ENCODE results near the gene SLC16A6.

SLC16A6 gene, protein sequence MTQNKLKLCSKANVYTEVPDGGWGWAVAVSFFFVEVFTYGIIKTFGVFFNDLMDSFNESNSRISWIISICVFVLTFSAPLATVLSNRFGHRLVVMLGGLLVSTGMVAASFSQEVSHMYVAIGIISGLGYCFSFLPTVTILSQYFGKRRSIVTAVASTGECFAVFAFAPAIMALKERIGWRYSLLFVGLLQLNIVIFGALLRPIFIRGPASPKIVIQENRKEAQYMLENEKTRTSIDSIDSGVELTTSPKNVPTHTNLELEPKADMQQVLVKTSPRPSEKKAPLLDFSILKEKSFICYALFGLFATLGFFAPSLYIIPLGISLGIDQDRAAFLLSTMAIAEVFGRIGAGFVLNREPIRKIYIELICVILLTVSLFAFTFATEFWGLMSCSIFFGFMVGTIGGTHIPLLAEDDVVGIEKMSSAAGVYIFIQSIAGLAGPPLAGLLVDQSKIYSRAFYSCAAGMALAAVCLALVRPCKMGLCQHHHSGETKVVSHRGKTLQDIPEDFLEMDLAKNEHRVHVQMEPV

GRCh38 chr17:68290955-68291835, at the start of gene SLC16A6, which contains the start of gene ARSG:
SLC16A6 (minus strand) TSS chr17:68291127; CDS start chr17:68278320, 12,807 bp downstream.
ARSG (plus strand) TSS chr17:68291495; CDS start chr17:68307494, 15,999 bp downstream.
- peak; percentile 85 for DNase-seq

DNA sequence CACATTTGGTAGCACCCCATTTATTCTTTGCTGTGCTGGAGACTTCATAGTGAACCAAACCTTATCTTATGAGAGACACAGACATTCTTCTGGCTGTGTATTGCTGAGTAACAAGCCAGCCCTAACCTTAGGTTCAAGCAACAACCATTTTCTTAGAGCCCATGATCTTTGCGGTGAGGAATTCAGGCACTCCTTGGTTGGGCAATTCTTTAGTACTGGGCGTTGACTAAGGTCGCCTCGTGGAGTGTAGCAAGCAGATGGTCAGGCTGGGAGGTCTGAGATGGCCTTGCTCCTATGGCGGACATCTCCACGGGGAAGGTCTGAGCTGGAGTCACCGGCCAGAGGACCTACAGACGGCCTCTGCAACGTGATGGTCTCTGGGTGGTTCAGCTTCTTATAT, 43.5 kb upstream of the SLC16A6 start:
- DNase-seq = no peak

DNA sequence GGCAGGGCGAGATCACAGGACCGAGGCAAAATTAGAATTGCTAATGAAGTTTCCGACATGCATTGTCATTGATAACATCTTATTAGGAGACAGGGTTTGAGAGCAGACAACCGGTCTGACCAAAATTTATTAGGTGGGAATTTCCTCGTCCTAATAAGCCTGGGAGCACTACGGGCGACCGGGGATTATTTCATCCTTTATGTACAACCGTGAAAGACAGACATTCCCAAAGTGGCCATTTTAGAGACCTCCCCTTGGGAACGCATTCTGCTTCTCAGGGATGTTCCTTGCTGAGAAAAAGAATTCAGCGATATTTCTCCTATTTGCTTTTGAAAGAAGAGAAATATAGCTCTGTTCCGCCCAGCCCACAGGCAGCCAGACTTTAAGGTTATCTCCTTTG, 41.0 kb upstream of the SLC16A6 start:
- peak; percentile 16 for DNase-seq

GRCh38 chr17:68329331-68329730, 38.4 kb upstream of the SLC16A6 start:
- DNase-seq = no peak

- no peak for DNase-seq
Observed at GRCh38 chr17:68328676-68329075, 37.7 kb upstream of the SLC16A6 start.

DNA sequence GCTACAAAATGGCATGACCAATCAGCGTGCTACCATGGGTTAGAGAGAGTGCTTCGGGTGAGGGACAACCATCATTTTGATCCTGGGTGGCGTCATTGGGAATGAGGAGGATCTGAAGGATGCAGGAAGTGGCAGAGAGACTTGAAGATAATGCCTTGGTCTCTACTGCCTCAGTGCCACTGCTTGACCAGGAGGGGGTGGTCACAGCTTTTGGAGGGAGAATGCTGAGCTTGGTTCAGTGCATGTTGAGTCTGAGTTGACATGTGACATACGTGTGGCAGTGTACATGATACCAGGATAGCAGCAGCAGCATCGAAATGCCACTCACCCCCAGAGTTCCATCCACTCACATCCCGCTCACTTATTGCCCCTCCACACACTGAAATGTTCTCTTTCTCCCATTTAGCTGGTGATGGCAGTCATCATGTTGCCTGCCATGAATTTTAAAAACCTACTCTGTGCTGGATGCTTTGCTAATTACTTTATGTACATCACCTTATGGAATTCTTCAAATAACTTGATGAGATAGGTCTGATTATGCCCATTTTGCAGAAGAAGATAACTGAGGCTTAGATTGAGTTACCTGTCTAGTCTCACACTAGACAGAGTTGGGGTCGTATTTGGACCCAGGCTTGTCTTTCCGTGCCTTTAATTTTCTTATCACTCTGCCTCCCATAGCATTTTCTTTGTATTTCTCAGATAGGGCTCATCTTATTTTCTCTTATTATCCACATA, 37.1 kb upstream of the SLC16A6 start:
- no peak for DNase-seq

DNA sequence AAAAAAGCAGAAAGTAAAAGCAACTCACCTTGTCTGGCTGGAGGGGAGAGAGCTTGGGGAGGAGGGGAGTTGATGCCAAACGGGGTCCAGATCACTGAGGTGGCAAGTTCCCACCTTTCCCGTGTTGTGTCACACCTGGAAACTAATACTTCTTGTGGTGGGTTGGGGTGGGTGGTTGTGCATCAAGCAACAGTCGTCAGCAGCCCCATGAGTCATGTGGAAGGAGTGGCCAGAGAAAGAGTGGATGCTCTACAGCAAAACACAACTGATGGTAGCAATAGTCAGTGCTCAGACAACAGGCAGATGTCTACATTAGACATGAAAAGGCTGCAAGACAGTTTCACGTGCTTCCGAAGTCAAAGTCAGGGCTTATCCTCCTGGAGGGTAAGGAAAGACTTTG, 35.8 kb upstream of the SLC16A6 start:
- DNase-seq = no peak

- DNase-seq = no peak
Observed at GRCh38 chr17:68325961-68326360, 35.0 kb upstream of the SLC16A6 start.

DNA sequence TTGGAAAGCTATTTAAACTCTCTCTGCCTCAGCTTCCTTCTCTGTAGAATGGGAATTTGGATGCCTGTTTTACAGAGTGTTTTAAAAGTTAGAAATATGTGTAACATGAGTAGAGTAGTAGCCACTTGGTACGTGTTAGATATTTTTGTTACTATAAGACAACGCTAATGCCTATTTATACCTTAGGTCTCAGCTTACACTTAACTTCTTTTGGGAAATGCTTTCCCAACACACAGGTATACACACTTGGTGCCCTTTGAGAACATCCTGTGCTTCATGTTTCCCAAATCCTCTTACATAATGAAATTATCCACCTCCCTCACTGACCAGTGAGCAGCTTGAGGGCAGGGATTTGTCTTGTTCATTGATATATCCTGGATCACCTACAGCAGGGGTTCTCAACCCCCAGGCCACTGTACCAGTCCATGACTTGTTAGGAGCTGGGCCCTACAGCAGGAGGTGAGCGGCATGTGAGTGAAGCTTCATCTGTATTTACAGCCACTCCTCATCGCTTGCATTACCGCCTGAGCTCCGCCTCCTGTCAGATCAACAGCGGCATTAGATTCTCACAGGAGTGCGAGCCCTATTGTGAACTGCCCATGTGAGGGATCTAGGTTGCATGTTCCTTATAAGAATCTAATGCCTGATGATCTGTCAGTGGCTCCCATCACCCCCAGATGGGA, 33.9 kb upstream of the SLC16A6 start:
- DNase-seq = no peak

GRCh38 chr17:68324114-68324513, 33.2 kb upstream of the SLC16A6 start:
- DNase-seq = no peak

GRCh38 chr17:68322630-68323029, 31.7 kb upstream of the SLC16A6 start:
- DNase-seq = no peak

DNA sequence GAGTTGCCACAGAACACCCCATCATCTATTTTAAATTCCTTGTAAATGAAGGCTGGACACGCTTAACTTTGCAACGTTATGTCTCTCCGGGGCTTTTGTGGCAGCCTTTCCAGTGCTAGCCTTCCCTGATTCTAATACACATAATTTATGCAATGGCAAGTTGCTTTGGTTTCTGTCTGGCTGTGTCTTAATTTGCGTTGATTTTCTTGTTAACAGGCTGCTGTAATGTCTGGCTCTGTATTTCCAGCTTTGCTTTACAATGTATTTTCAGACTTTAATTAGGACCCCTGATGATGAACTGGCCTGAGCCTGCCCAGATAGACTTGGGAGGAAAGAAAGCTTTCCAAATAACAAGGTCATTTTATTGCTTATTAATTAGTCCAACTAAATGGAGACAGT, 30.6 kb upstream of the SLC16A6 start:
- DNase-seq = no peak

- no peak for DNase-seq
Observed at GRCh38 chr17:68320943-68321555, 30.1 kb upstream of the SLC16A6 start.

- no peak for DNase-seq
Observed at GRCh38 chr17:68320311-68320865, 29.5 kb upstream of the SLC16A6 start.

DNA sequence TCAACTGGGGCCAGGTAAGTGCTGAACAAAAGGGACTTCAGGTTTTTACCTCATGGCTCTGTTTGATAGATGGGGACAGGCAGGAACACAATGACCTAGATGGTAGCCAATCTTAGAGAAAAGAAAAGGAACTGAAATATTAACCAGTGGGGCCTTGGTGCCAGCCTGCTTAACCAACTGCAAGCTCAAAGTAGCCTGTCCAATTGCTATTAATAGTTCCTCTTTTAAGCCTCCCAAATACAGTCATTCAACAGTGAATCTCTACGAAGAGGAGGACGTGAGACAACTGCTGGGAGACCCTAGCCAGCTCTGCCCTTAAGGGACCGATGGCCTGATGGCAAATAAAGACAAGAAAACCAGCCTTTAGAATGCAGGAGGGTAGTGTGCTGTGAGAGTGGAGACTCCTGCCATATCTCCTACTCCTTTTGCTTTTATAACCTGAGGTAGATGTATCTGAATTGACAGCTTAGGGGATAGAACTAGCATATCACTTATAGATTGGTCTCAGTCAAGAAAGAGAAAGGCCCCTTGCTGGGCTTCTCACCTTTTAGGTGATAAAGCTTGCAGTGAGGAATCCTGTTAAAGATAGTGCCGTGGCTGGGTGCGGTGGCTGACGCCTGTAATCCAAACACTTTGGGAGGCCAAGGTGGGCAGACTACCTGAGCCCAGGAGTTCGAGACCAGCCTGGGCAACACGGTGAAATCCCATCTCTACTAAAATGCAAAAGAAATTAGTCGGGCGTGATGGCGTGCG, 28.7 kb upstream of the SLC16A6 start:
- DNase-seq = no peak

- DNase-seq = no peak
Observed at GRCh38 chr17:68318103-68318991, 27.4 kb upstream of the SLC16A6 start.

DNA sequence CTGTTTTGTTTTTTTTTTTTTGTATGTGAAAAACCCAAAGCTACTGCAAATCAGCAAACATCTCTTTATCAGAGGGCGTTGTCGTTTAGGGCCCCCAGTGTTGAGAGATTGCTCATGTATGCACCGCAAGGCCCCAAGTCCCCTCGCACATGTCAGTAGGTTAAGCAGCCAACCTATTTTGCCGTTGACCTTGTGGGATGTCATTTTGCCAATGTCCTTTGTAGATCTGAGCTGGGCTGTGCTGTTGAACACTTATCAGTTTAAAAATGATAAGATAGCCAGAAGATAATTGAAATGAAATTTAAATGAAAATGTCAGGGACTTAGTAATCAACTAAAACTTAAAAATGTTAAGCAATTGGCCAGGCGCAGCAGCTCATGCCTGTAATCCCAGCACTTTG, 26.5 kb upstream of the SLC16A6 start:
- no peak for DNase-seq

- no peak for DNase-seq
Observed at GRCh38 chr17:68315930-68316329, 25.0 kb upstream of the SLC16A6 start.

DNA sequence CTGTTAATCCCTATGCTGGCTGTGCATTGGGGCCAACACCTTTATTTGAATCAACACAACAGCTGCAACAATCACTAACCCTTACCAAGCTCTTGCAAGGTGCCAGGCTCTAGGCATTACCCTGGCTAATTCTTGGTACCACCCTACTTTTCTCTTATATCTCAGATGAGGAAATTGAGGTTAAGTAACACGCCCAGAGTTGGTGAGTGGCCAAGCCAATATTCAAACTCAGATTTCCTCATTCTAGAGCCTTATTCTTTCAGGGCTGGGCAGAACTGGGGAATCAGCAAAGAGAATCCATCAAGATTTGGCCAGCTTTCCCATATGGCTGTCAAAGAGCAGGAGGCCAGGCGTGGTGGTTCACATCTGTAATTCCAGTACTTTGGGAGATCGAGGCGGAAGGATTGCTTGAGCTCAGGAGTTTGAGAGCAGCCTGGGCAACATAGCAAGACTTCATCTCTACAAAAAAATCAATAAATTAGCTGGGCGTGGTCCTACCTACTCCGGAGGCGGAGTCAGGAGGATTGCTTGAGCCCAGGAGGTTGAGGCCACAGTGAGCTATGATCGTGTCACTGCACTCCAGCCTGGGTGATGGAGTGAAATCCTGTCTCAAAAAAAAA, 24.1 kb upstream of the SLC16A6 start:
- peak; percentile 37 for DNase-seq

Data from CD4-positive, alpha-beta T cell treated with Interleukin-10 for 1 hour (primary cell).